OCI-LY3 (cell line): ENCODE measurements around the gene PPP1R12B.

ENCODE experiments used
- H2AFZ ChIP-seq: fragments of 200-600, 300-600 bp; shearing (Covaris generic); 2 replicates; pipeline ENCODE4 v1.6.0; 2014; ENCODE audit warnings: antibody characterized with exemption, low read depth, low read length
- H3K27ac ChIP-seq: fragments of 200-600, 300-600 bp; sonication (generic); 2 replicates; pipeline ENCODE4 v1.5.1; 2014; ENCODE audit warnings: mild to moderate bottlenecking, low read length, moderate library complexity, mixed read lengths
- H3K27me3 ChIP-seq: fragments of 200-600, 300-600 bp; sonication (generic); 2 replicates; pipeline ENCODE4 v1.6.1; 2014; ENCODE audit warnings: low read depth, low read length, mixed read lengths
- H3K36me3 ChIP-seq: fragments of 200-600, 300-600 bp; sonication (generic); replicated peaks from 2 replicates; pipeline ENCODE3; 2014; ENCODE audit warnings: low read depth, low read length, mixed read lengths
- H3K4me1 ChIP-seq: fragments of 300-600, 200-600 bp; sonication (generic); 2 replicates; pipeline ENCODE4 v1.6.1; 2014; ENCODE audit warnings: low read length, mixed read lengths
- H3K4me2 ChIP-seq: fragments of 200-600, 300-600 bp; sonication (generic); 2 replicates; pipeline ENCODE4 v1.6.1; 2014; ENCODE audit warnings: low read length, mixed read lengths
- H3K4me3 ChIP-seq: fragments of 300-600, 200-600 bp; sonication (generic); 2 replicates; pipeline ENCODE4 v1.5.1; 2014; ENCODE audit warnings: antibody characterized with exemption, mild to moderate bottlenecking, low read length, moderate library complexity
- H3K79me2 ChIP-seq: fragments of 300-600, 200-600 bp; shearing (Covaris generic); 2 replicates; pipeline ENCODE4 v1.6.1; 2014; ENCODE audit warnings: mild to moderate bottlenecking, low read length, mixed read lengths
- H3K9ac ChIP-seq: fragments of 300-600, 200-600 bp; shearing (Covaris generic); 2 replicates; pipeline ENCODE4 v1.6.0; 2014; ENCODE audit warnings: mild to moderate bottlenecking, low read length, moderate library complexity
- H3K9me3 ChIP-seq: fragments of 200-600, 300-600 bp; shearing (Covaris generic); 2 replicates; pipeline ENCODE4 v1.6.1; 2014; ENCODE audit warnings: low read length, mixed read lengths; ENCODE audit not compliant: insufficient read depth
- H4K20me1 ChIP-seq: fragments of 200-600, 300-600 bp; sonication (generic); 2 replicates; pipeline ENCODE4 v1.6.1; 2016; ENCODE audit warnings: low read length, mixed read lengths; ENCODE audit not compliant: insufficient read depth
- CTCF ChIP-seq: fragments of 200-600, 300-600 bp; sonication (generic); IDR thresholded peaks from 2 replicates; pipeline ENCODE4 v1.5.1; 2014; ENCODE audit warnings: antibody characterized with exemption, low read length, low read depth
- EZH2phosphoT487 ChIP-seq: fragments of 200-600 bp; shearing (Covaris generic); IDR thresholded peaks from 2 replicates; pipeline ENCODE4 v1.6.1; 2018; ENCODE audit warnings: antibody characterized with exemption, mixed run types, low read depth

PPP1R12B gene

GRCh38 chr1:202305168-202305567, 43.3 kb upstream of the PPP1R12B start:
- Histone ChIP-seq H3K4me2 (no peak overlapping the region), H3K4me3 (no peak overlapping the region), H3K79me2 (no peaks in the 10 kb centered on the region), H2AFZ (no peak overlapping the region), H3K4me1 (no peaks in the 10 kb centered on the region), H3K36me3 (no peaks in the 10 kb centered on the region), H3K9me3 (no peaks in the 10 kb centered on the region), H3K27me3 (no peaks in the 10 kb centered on the region), H3K9ac (no peak overlapping the region), H3K27ac (no peak overlapping the region), H4K20me1 (no peaks in the 10 kb centered on the region)
- TF ChIP-seq EZH2phosphoT487 (no peak), CTCF (no peak)

- no peak overlapping the region for H2AFZ ChIP-seq
- no peaks in the 10 kb centered on the region for H3K36me3 ChIP-seq
- no peaks in the 10 kb centered on the region for H3K79me2 ChIP-seq
- no peaks in the 10 kb centered on the region for H4K20me1 ChIP-seq
- peaks cover 2% of the 10 kb centered on the region; the same call in 1 of the 2 replicates for H3K27me3 ChIP-seq
- no peak overlapping the region for H3K27ac ChIP-seq
- H3K4me1 ChIP-seq, result no peaks in the 10 kb centered on the region
- H3K9me3 ChIP-seq, result no peaks in the 10 kb centered on the region
- H3K4me2 ChIP-seq, result no peak overlapping the region
- TF ChIP-seq CTCF (no peak), EZH2phosphoT487 (no peak)
- no peak overlapping the region for H3K9ac ChIP-seq
- no peak overlapping the region for H3K4me3 ChIP-seq
These were observed 41.8 kb upstream of the PPP1R12B start for GRCh38 chr1:202306535-202307345.

GRCh38 chr1:202310071-202310725, 38.3 kb upstream of the PPP1R12B start:
- no peak overlapping the region for H2AFZ ChIP-seq
- H3K4me2 ChIP-seq, result no peak overlapping the region
- H3K4me3 ChIP-seq, result no peak overlapping the region
- peaks cover 14% of the 10 kb centered on the region for H3K27me3 ChIP-seq
- H3K36me3 ChIP-seq, result no peaks in the 10 kb centered on the region
- TF ChIP-seq CTCF (no peak), EZH2phosphoT487 (no peak)
- no peak overlapping the region for H3K27ac ChIP-seq
- no peaks in the 10 kb centered on the region for H3K4me1 ChIP-seq
- no peaks in the 10 kb centered on the region for H4K20me1 ChIP-seq
- no peaks in the 10 kb centered on the region for H3K79me2 ChIP-seq
- H3K9ac ChIP-seq, result no peak overlapping the region
- no peaks in the 10 kb centered on the region for H3K9me3 ChIP-seq

- H3K27me3 ChIP-seq, result peaks cover 14% of the 10 kb centered on the region
- H3K36me3 ChIP-seq, result no peaks in the 10 kb centered on the region
- H3K79me2 ChIP-seq, result no peaks in the 10 kb centered on the region
- H3K4me2 ChIP-seq, result no peak overlapping the region
- H3K9ac ChIP-seq, result no peak overlapping the region
- H3K4me1 ChIP-seq, result no peaks in the 10 kb centered on the region
- no peak overlapping the region for H2AFZ ChIP-seq
- no peaks in the 10 kb centered on the region for H3K9me3 ChIP-seq
- TF ChIP-seq EZH2phosphoT487 (no peak), CTCF (no peak)
- H3K27ac ChIP-seq, result no peak overlapping the region
- H4K20me1 ChIP-seq, result no peaks in the 10 kb centered on the region
- H3K4me3 ChIP-seq, result no peak overlapping the region
These were observed 37.8 kb upstream of the PPP1R12B start for GRCh38 chr1:202310746-202311145.
